ENCODE results near the gene GRIK1. TPM values are rescaled to one million over a fixed set of nuclear protein-coding genes. Genes with fewer than 3 reads are reported as not detected.

Gene GRIK1
- polyA plus RNA-seq, 1 donor from 2014 or later = 8.7 TPM

DNA sequence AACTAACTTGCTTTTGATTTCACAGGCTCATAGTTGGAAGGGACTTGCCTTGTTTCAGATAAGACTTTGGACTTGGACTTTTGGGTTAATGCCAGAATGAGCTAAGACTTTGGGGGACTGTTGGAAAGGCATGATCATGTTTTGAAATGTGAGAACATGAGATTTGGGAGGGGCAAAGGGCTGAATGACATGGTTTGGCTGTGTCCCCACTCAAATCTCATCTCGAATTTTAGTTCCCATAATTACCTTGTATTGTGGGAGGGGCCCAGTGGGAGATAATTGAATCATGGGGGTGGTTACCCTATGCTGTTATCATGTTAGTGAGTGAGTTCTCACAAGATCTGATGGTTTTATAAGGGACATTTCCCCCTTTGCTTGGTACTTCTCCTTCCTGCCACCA, 222.1 kb downstream of the GRIK1 start:
- no peaks in the 10 kb centered on the region for H3K9me2 ChIP-seq (ENCODE audit: insufficient read depth, low read length)
- TF ChIP-seq SMC3 (conservative IDR thresholded peaks at IDR 0.05; ENCODE audit: poor library complexity) = no peak
- no peak for TF ChIP-seq POLR2AphosphoS5 (IDR thresholded peaks at IDR 0.05)
- TF ChIP-seq RAD21 (conservative IDR thresholded peaks at IDR 0.05) = no peak

DNA sequence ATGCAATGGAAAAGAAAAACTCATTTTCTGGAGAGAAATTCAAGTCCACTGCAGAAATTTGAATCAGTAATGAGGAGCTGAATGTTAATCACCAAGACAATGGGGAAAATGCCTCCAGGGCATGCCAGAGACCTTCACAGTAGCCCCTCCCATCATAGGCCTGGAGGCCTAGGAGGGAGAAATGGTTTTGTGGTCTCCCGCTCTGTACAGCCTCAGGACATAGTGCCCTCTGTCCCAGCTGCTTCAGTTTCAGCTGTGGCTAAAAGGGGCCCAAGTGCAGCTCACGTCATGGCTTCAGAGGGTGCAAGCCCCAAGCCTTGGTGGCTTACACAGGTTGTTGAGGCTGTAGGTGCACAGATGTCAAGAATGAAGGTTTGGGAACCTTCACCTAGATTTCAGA, 223.0 kb downstream of the GRIK1 start:
- H3K4me3 ChIP-seq (ENCODE audit: low read length) = no peak overlapping the region
- H3K4me2 ChIP-seq (ENCODE audit: low read length) = no peak overlapping the region
- no peaks in the 10 kb centered on the region for H3K9me3 ChIP-seq (ENCODE audit: low read length)
- no peaks in the 10 kb centered on the region for H3K36me3 ChIP-seq (ENCODE audit: insufficient read depth, low read length)
- H3K27me3 ChIP-seq (ENCODE audit: insufficient read depth, low read depth, low read length) = no peaks in the 10 kb centered on the region
- no peak overlapping the region for H2AFZ ChIP-seq (ENCODE audit: low read depth, low read length)
- TF ChIP-seq POLR2AphosphoS5 (IDR thresholded peaks at IDR 0.05) (no peak), REST (IDR thresholded peaks at IDR 0.05; ENCODE audit: borderline replicate concordance) (no peak), TAF1 (IDR thresholded peaks at IDR 0.05; ENCODE audit: low read depth) (no peak), RAD21 (conservative IDR thresholded peaks at IDR 0.05) (no peak), EP300 (conservative IDR thresholded peaks at IDR 0.05; ENCODE audit: poor library complexity, severe bottlenecking) (no peak), SMC3 (conservative IDR thresholded peaks at IDR 0.05; ENCODE audit: poor library complexity) (no peak), EZH2 (IDR thresholded peaks at IDR 0.05; ENCODE audit: borderline replicate concordance, insufficient read depth, low read length, poor library complexity, severe bottlenecking) (no peak), CTCF (IDR thresholded peaks at IDR 0.05; ENCODE audit: poor library complexity, severe bottlenecking) (no peak), MXI1 (conservative IDR thresholded peaks at IDR 0.05; ENCODE audit: poor library complexity, severe bottlenecking) (no peak)
- no peaks in the 10 kb centered on the region for H3K79me2 ChIP-seq (replicated peaks; ENCODE audit: insufficient read depth, low read length)
- H4K20me1 ChIP-seq (ENCODE audit: insufficient read depth) = no peaks in the 10 kb centered on the region
- no peaks in the 10 kb centered on the region for H3F3A ChIP-seq (ENCODE audit: insufficient read depth, low read length, poor library complexity, severe bottlenecking)
- H3K9me2 ChIP-seq (ENCODE audit: insufficient read depth, low read length) = no peaks in the 10 kb centered on the region
- no peak overlapping the region for H3K27ac ChIP-seq (ENCODE audit: low read length)
- no peak overlapping the region for H3K9ac ChIP-seq (ENCODE audit: low read length)

More for the DNA sequence above, 222.1 kb downstream of the GRIK1 start:
- Histone ChIP-seq H2AFZ (ENCODE audit: low read depth, low read length) (no peak overlapping the region), H3F3A (ENCODE audit: insufficient read depth, low read length, poor library complexity, severe bottlenecking) (no peaks in the 10 kb centered on the region), H3K4me3 (ENCODE audit: low read length) (no peak overlapping the region), H3K27ac (ENCODE audit: low read length) (no peak overlapping the region), H3K79me2 (replicated peaks; ENCODE audit: insufficient read depth, low read length) (no peaks in the 10 kb centered on the region), H3K4me2 (ENCODE audit: low read length) (no peak overlapping the region), H4K20me1 (ENCODE audit: insufficient read depth) (no peaks in the 10 kb centered on the region), H3K27me3 (ENCODE audit: insufficient read depth, low read depth, low read length) (no peaks in the 10 kb centered on the region), H3K9ac (ENCODE audit: low read length) (no peak overlapping the region), H3K9me3 (ENCODE audit: low read length) (no peaks in the 10 kb centered on the region), H3K36me3 (ENCODE audit: insufficient read depth, low read length) (no peaks in the 10 kb centered on the region)

GRCh38 chr21:29715089-29715488, 224.7 kb downstream of the GRIK1 start:
- no peak overlapping the region for H3K27ac ChIP-seq (ENCODE audit: low read length)
- H3K79me2 ChIP-seq (replicated peaks; ENCODE audit: insufficient read depth, low read length) = no peaks in the 10 kb centered on the region
- TF ChIP-seq RAD21 (conservative IDR thresholded peaks at IDR 0.05) (no peak), MXI1 (conservative IDR thresholded peaks at IDR 0.05; ENCODE audit: poor library complexity, severe bottlenecking) (no peak), SMC3 (conservative IDR thresholded peaks at IDR 0.05; ENCODE audit: poor library complexity) (no peak), REST (IDR thresholded peaks at IDR 0.05; ENCODE audit: borderline replicate concordance) (no peak), EZH2 (IDR thresholded peaks at IDR 0.05; ENCODE audit: borderline replicate concordance, insufficient read depth, low read length, poor library complexity, severe bottlenecking) (no peak)
- no peaks in the 10 kb centered on the region for H3K9me3 ChIP-seq (ENCODE audit: low read length)
- H3K4me3 ChIP-seq (ENCODE audit: low read length) = no peak overlapping the region
- H3K36me3 ChIP-seq (ENCODE audit: insufficient read depth, low read length) = no peaks in the 10 kb centered on the region
- no peak overlapping the region for H3K4me2 ChIP-seq (ENCODE audit: low read length)
- no peaks in the 10 kb centered on the region for H3K9me2 ChIP-seq (ENCODE audit: insufficient read depth, low read length)
- no peaks in the 10 kb centered on the region for H4K20me1 ChIP-seq (ENCODE audit: insufficient read depth)
- H3K27me3 ChIP-seq (ENCODE audit: insufficient read depth, low read depth, low read length) = no peaks in the 10 kb centered on the region
- H3K9ac ChIP-seq (ENCODE audit: low read length) = no peak overlapping the region
- H3F3A ChIP-seq (ENCODE audit: insufficient read depth, low read length, poor library complexity, severe bottlenecking) = no peaks in the 10 kb centered on the region
- H2AFZ ChIP-seq (ENCODE audit: low read depth, low read length) = no peak overlapping the region
